NCI-H82 (cell line): ENCODE measurements around the gene ALDH1L2.

Source experiments
- DNase-seq: peaks from one replicate; lab custom pipeline; 2025; lab: John Stamatoyannopoulos, UW

ALDH1L2 gene

DNA sequence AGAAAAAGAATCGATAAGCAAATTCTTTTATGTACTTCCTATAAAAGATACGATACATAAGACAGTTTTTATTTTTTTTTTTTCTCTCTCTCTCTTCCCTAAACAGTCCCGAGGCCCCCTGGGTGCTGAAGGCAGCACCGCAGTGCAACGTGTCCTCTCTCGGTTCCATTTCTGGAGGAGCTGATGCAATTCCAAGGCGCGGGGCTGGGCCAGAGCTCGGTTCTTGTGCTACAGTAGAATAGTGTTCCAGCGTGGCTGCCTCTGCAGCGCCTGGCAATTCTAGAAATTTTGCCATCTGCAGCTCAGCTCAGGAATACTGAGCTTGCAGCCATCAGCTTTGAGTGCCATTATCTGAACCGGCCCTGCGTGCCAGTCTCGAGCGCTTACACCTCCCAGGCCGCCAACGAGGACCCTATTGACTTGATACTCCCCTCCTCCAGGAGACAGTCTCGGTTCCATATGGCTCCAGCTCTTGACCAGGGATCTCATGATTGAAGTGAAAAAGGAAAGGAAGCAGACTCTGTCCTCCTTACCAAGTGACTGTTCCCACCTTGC is 630 bp downstream of the ALDH1L2 start:
- DNase-seq, result no peak

DNA sequence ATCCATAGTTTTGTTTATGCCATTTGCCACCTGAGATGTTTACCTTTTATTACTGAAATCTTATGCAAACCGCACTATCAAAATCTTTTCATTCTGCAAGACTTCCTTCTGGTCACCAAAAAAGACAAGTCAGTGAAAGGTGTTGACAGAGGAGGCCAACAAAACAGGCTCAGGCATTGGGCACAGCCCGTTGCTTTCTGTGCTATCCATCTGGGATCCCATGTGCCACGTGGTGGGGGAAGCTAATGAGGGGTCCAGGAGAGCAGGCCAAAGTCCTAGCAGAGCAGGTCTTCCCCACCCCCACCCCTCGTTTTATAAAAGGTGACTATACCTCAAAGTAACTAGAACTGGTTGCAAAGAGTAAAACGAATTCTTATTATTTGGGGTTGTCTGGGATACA is 1.2 kb downstream of the ALDH1L2 start:
- no peak for DNase-seq

GRCh38 chr12:105078712-105079570 is 5.3 kb downstream of the ALDH1L2 start:
- DNase-seq, result no peak

GRCh38 chr12:105077435-105077834 is 6.8 kb downstream of the ALDH1L2 start:
- DNase-seq, result no peak

GRCh38 chr12:105076913-105077312 is 7.3 kb downstream of the ALDH1L2 start:
- no peak for DNase-seq

GRCh38 chr12:105076098-105076497 is 8.2 kb downstream of the ALDH1L2 start:
- DNase-seq, result no peak

- peak; percentile 71 for DNase-seq
Observed at GRCh38 chr12:105072888-105073488, 11.3 kb downstream of the ALDH1L2 start.

DNA sequence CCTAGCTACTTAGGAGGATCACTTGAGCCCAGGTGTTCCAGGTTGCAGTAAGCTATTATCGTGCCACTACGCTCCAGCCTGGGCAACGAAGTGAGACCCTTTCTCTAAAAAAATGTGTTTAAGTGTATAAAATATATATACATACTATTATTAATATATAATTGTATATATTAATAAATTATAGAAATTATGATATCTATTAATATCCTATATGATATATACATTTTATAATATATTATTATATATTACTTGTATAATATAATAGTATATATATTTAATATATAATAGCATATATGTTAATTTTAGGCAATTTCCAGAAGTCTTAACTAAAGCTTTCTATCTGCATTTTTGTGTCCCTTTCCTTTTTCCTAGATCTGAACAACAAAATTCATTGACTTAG is 12.3 kb downstream of the ALDH1L2 start:
- DNase-seq, result no peak

DNA sequence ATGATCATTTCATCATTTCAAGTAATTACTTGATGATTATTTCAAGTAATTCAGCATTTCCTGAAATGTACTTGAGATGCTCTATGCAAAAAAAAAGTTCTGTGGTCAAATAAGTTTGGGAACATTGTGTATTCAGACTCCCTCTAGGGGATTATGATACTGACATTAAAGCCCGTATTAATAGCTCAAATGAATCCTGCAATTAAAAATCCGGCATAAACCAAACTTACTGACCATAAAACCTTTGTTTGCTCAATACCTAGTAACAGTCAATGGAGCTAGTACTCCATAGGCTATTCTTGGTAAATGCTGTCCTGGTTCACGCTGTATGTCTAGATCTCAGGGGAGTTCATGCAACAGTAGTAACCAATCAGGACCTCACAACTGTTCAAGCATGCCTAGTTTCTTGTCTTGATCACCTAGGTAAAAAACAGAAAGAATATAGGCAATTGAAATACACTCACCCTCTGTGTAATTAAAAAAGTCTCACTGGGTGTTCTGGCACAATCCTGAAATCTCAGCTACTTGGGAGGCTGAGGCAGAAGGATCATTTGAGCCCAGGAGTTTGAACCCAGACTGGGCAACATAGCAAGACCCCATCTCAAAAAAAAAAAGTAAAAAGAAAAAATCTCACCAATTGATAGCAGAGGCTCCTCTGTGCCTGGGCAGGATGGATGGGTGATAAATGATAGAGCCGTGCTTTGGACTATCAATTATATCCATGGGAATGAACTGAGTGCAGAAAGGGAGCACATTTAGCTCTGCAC is 14.1 kb downstream of the ALDH1L2 start:
- DNase-seq, result no peak

- DNase-seq, result no peak
Observed at GRCh38 chr12:105067511-105068031, 16.7 kb downstream of the ALDH1L2 start.

DNA sequence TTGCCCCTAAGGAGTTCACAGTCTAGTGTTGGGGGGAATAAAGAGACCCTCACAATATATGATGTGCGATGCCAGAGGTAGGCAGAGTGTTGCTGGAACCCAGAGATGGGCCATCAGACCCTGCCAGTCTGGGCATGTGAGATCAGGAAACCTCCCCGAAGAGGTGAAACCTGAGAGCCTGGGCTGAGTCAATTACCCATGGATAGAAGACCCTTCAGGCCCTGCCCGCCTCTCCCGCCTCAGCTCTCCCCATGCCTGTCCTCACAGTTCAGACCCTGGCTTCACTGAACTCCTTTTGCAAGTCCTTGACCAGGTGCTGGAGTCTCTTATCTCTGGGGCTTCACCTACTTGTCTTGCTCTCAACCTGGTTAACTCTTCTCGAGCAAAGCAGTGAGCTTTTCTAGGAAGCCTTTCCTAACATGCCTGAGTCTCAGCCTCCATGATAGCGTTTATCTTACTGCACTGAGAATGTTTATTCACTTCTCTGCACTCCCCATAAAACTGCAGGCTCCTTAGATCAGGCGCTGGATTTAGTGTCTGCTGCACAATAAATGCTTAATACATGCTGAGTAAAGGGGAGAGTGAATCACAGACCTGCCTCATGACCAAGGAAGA is 19.6 kb downstream of the ALDH1L2 start:
- DNase-seq, result no peak

DNA sequence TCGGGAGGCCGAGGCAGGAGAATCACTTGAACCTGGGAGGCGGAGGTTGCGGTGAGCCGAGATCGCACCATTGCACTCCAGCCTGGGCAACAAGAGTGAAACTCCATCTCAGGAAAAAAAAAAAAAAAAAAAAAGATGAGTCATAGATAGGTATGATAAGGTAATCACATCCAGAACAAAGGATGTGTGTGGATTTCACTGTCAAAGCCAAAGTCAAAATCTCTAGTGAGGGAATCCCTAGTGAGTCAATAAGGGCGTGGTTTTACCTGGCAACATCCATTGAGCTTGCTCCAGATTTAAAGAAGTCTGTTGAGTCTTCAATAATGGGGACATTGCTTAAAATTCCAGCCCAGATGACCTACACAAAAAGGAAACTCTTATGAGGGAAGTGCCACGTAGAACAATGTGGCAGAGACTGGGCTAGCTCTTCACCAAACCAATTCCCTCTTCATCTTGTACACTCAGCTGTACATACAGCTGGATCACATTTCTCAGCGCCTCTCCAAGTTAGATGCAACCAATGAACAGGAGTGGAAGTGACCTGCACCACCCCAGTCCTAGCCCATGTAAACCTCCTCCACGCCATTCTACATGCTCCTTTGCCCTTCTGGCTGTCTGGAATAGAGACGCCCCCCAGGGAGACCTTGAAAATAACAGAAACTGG is 23.4 kb downstream of the ALDH1L2 start:
- DNase-seq, result no peak

DNA sequence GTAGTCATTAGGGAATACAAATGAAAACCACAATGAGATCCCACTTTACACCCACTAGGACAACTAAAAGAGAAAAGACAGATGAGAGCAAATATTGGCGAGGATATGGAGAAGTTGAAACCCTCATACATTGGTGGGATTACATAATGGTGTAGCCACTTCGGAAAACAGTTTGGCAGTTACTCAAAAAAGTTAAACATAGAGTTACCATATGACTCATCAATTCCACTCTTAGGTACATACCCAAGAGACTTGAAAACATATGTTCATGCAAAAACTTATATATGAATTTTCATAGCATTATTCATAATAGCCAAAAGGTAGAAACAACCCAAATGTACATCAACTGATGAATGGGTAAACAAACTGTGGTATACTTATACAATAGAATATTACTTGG is 27.1 kb downstream of the ALDH1L2 start:
- no peak for DNase-seq

DNA sequence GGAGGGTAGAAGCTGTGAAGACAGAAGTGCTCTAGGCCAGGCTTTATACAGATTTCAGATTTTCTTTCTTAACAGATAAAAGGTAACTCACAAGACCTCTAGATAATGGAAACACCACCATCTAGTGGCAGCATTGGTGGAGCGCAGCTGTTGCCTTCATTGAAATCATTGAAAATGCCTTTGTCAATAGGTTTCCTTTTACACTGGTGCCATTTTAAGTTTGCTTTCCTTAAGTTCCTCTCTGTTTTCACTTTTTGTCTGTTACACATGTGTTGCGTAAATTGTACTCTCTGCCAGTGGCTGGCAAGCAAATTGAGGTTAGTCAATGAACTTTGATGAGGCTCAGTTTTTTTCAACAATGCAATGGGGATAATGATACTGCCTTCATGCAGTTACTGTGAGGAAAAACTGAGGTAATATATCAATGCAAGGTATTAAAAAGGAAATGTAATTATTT is 31.1 kb downstream of the ALDH1L2 start:
- DNase-seq, result peak; percentile 86

GRCh38 chr12:105051981-105052380 is 32.3 kb downstream of the ALDH1L2 start:
- DNase-seq, result no peak

GRCh38 chr12:105048315-105048714 is 35.9 kb downstream of the ALDH1L2 start:
- no peak for DNase-seq

- no peak for DNase-seq
Observed at GRCh38 chr12:105047308-105047707, 37.0 kb downstream of the ALDH1L2 start.

DNA sequence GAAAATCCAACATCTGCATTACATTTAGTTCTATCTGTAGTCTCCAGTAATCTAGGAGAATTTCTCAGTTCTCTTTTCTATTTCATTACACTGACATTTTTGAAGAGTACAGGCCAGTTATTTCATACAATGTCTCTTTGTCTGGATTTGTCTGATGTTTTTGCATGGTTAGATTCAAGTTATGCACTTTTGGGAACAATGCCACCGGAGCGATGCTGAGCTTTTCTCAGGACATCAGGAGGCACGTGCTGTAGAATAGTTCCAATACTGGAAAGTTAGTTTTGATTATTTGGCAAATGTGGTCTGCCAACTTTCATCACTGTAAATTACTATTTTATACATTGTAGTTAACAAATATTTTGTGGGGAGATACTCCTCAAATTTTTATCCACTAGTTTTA is 43.1 kb downstream of the ALDH1L2 start:
- DNase-seq, result no peak

DNA sequence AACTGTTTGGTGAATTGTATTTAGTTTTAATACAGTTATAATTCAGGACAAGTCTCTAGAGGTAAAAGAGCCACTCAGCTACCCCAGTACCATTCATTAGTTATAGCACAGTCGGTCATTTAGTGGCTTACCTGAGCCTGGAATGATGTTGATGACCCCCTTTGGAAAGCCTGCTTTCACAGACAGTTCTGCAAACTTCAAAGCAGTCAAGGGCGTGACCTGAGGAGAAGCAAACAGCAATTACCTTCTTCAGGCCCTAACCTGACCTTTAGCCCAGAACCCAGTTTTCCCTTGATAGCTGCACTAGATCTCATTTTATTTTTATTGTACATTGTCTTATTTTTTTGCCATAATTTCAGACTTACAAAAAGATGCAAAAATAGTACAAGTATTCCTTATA is 43.8 kb downstream of the ALDH1L2 start:
- DNase-seq, result no peak

DNA sequence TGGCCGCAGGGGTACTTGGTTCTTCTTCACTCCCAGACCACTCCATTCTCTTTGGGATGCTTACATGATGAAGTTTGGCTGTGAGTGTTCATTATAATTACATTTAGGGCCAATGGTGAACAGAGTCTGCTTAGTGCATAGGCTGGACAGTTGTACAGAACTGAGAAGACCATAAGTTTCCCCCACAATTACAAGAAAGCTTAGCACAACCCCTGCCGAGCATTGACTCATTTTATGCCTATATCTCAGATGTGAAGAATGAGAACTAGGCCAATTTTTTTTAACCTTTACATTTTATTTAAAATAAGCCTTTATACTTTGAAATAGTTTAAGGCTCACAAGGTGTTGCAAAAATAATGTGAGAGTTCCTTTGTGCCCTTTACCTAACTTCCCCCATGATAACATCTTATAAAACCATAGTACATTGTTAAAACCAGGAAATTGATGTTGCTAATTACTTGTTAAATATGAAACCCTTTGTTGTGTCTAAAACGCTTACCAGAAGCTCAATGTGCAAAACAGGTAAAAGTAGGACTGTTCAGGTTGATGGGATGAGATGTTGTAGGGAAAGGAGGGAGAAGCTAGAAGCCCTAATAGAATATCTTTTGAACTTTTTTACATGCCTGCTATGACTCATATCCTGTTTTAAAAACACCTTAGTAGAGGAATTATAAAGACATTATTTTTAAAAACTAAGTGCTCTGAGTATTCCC is 47.2 kb downstream of the ALDH1L2 start:
- no peak for DNase-seq

DNA sequence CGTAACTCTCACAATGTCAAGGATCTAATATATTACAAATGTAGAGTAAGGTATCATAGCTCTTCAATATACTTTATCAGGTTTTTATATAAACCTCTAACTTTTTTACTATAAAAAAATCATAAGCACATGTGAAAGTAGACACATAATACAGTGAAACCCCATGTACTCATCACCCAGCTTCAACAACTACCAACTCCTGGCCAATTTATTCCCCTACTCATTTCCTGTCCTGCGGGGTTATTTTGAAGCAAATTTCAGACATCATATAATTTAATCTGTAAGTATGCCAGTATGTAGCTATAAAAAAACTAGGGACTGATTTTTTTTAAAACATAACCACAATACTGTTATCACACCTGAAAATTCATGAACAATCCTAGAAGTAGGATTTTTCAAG is 50.4 kb downstream of the ALDH1L2 start:
- no peak for DNase-seq
